T47D (cell line): ENCODE results near the gene TNFRSF17.
"Not testable (repeated sequence)": the region's sequence is repeated elsewhere in the genome, so short reads cannot be mapped to it uniquely, and the experiment has no call there.

ENCODE experiments used
- DNase-seq, 2 experiments: peaks; one replicate each; pipeline versions ENCODE4 v3.0.0 to v3.0.0-alpha.2; 2011 to 2012; ENCODE audit warnings: low read depth in 1 of 2, low spot score in 1 of 2
- JUND ChIP-seq: IDR thresholded peaks from 2 replicates; pipeline ENCODE4 v1.6.1; 2012; ENCODE audit warnings: low read depth
- in situ Hi-C: cut with HindIII; loops from 2 replicates; pipeline ENCODE4 v1.10.0; 2016; ENCODE audit warnings: low sequenced_read_pairs, low pct_unique_long_range_greater_than_20kb

Gene TNFRSF17

DNA sequence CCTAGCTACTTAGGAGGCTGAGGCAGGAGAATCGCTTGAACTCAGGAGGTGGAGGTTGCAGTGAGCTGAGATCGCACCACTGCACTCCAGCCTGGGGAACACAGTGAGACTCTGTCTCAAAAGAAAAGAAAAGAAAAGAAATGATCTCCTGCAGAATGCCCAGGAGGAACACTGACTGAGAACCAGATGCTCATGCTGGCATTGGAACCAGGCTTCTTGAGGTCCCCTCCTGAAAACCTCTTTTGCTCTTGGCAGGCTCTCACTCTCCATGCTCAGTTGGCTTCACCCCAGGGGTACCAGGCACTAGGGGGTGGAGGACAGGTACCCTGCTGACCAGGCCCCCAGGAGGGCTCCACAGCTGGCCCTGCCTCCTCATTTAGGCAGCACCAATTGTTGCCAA lies 8.5 kb upstream of the TNFRSF17 start:
- in situ Hi-C loops: no loop called here

DNA sequence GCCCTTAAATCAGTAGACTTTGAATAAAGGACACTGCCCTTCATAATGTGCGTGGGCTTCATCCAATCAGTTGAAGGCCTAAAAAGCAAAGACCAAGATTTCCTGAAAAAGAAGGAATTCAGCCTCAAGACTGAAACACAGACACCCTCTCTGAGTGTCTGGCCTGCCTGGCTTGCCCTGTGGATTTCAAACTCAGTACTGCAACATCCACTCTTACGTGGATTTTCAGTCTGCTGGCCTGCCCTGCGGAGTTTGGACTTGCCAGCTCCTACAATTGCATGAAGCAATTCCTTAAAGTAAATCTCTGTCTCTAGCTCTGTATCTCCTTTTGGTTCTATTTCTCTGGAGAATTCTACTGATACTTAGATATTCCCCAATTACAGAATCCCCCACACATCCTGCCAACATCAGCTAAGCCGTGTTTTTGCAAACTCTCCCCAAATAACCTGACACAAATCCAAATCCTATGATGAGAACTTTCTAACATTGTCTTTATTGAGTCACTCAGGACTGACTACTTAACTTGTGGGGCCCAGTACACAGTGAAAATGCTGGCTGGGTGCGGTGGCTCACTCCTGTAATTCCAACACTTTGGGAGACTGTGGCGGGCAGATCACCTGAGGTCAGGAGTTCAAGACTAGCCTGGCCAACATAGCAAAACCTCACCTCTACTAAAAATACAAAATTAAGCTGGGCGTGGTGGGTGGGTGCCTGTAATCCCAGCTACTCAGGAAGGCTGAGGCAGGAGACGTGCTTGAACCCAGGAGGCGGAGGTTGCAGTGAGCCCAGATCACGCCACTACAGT lies 7.2 kb upstream of the TNFRSF17 start:
- no peak for DNase-seq
- in situ Hi-C loops: no loop called here
- no peak for TF ChIP-seq JUND

More for the DNA sequence above, 8.5 kb upstream of the TNFRSF17 start:
- TF ChIP-seq JUND: no peak
- DNase-seq: no peak

DNA sequence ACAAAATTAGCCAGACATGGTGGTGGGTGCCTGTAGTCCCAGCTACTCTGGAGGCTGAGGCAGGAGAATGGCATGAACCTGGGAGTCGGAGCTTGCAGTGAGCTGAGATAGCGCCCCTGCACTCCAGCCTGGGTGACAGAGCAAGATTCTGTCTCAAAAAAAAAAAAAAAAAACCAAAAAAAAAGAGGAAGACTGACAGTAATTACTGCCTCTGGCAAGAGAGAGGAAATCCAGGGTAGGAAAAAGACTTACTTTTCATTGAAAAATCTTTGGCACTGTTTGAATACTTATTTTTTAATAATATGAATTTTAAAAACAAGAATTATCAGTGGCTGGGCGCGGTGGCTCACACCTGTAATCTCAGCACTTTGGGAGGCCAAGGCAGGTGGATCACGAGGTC lies 2.6 kb upstream of the TNFRSF17 start:
- in situ Hi-C loops, DNase-seq: not testable (repeated sequence)

GRCh38 chr16:11962978-11963377 lies 2.0 kb upstream of the TNFRSF17 start:
- in situ Hi-C loops, DNase-seq: not testable (repeated sequence)

DNA sequence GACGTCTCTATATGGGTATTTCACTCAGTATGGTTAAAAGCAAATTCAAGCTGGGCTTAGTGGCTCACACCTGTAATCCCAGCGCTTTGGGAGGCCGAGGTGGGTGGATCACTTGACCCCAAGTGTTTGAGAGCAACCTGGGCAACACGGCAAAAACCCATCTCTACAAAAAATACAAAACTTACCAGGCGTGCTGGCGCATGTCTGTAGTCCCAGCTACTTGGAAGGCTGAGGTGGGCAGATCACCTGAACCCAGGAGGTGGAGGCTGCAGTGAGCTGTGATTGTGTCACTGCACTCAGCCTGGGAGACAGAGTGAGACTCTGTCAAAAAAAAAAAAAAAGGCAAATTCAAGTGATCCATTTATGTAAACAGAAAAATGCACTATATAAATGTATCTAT lies 1.3 kb upstream of the TNFRSF17 start:
- TF ChIP-seq JUND: no peak
- no peak for DNase-seq
- in situ Hi-C loops: no loop called here

DNA sequence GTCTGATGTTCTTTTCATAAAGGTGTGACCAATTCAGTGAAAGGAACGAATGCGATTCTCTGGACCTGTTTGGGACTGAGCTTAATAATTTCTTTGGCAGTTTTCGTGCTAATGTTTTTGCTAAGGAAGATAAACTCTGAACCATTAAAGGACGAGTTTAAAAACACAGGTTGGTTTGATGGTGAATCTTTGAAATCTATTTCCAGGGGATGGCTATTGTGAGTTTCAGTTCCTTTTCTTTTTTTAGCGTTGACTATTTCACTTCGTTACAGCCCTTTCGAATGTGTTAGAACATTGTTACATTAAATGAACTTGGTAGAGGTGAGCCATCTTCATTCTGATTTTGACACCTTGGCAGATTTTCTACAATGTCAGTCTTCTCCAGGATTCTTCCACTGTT lies 1.2 kb downstream of the TNFRSF17 start:
- in situ Hi-C loops: no loop called here
- no peak for DNase-seq

DNA sequence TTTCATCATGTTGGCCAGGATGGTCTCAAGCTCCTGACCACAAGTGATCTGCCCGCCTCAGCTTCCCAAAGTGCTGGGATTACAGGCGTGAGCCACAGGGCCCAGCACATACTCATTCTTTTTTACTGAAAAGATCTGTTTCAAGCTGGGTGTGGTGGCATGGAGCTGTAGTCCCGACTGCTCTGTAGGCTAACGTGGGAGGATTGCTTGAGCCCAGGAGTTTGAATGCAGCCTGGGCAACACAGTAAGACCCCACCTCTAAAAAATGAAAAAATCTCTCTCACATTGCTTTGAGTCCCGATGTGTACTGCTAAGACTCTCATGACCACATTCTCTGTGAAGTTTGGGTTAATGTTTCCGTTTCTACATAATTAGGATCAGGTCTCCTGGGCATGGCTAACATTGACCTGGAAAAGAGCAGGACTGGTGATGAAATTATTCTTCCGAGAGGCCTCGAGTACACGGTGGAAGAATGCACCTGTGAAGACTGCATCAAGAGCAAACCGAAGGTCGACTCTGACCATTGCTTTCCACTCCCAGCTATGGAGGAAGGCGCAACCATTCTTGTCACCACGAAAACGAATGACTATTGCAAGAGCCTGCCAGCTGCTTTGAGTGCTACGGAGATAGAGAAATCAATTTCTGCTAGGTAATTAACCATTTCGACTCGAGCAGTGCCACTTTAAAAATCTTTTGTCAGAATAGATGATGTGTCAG lies 2.3 kb downstream of the TNFRSF17 start:
- in situ Hi-C loops: no loop called here
- no peak for DNase-seq
- no peak for TF ChIP-seq JUND

More for the DNA sequence above, 1.2 kb downstream of the TNFRSF17 start:
- TF ChIP-seq JUND: no peak

DNA sequence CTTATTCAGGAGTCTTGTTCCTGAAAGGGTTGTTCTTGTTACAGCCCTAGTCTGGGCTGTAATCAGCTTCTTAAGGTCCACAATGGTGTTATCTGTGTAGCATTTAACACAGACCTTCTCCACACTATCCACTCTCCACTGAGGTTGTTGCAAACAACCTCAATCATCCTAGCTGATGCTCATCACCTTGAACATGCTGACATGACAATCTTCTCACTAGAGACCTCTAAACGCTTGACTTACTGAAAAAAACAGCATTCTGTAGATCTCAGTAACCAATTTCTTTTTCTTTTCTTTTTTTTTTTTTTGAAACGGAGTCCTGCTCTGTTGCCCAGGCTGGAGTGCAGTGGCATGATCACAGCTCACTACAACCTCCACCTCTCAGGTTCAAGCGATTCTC lies 3.6 kb downstream of the TNFRSF17 start:
- no peak for DNase-seq
- TF ChIP-seq JUND: no peak
- in situ Hi-C loops: no loop called here

- in situ Hi-C loops, DNase-seq: not testable (repeated sequence)
Observed at GRCh38 chr16:11970292-11970691, 5.3 kb downstream of the TNFRSF17 start.

- in situ Hi-C loops: no loop called here
Observed at GRCh38 chr16:11972128-11972527, 7.1 kb downstream of the TNFRSF17 start.

DNA sequence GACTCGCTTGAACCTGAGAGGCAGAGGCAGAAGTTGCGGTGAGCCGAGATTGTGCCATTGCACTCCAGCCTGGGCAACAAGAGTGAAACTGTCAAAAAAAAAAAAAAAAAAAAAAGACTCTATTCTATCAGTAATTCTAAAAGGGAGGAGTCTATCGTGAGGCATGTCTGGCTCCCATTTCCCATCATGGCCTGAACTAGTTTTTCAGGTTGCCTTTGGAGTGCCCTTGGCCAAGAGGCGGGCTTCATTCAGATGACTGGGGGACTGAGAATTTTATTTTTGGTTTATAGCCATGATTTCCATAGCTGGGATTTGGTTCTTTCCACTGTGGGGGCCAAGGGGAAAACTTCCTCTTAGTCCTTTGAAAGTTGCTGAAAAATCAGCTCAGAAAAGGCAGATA lies 8.1 kb downstream of the TNFRSF17 start:
- no peak for TF ChIP-seq JUND
- peak in 1 of 2 experiments; percentile 13 for DNase-seq
- in situ Hi-C loops: no loop called here

More at GRCh38 chr16:11972128-11972527, 7.1 kb downstream of the TNFRSF17 start:
- no peak for TF ChIP-seq JUND
- peak; percentile 28 to 61 for DNase-seq

DNA sequence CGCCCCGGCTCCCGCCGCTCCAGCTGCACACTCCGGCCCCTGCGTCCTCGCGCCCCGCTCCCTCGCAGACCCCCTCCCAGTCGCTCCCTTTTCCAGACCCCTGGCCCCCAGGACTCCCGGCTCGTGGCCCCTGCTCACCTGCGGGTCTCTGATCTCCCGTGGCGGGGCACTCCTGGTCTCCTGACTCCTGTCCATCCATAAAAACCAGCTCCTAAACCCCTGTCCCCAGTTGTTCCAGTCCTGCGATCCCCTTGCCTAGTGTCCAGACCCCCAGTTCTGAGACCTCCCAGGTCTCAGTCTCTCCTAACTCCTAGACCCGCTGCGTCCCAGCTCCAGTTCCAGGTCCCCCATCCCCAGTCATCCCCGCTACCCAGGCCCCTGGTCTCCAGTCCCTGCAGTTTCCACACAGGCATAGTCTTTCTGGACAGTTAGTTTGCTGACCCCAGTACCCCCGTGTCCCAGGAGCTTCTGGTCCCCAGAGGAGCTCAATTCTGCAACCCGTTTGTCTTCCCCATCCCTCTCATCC lies 11.9 kb downstream of the TNFRSF17 start:
- no peak for TF ChIP-seq JUND
- in situ Hi-C loops: no loop called here
- DNase-seq: no peak

- no peak for TF ChIP-seq JUND
- in situ Hi-C loops: no loop called here
- peak; percentile 18 to 39 for DNase-seq
Observed at GRCh38 chr16:11977376-11978041, 12.5 kb downstream of the TNFRSF17 start.
